ENCODE results near the gene TNNI3. TPM values are rescaled to one million over a fixed set of nuclear protein-coding genes. Genes with fewer than 3 reads are reported as not detected.

The TNNI3 gene
- total and polyA plus RNA-seq, 2 of the 4 experiments (the other 2 are of a cell fraction), result not detected

GRCh38 chr19:55193481-55193880 is 35.9 kb upstream of the TNNI3 start:
- no peak overlapping the region for H3K4ac ChIP-seq (ENCODE audit: low read depth, low read length)
- no peak overlapping the region for H3K56ac ChIP-seq (ENCODE audit: extremely low read depth, insufficient read depth, low read length)
- no peak overlapping the region for H2BK20ac ChIP-seq (ENCODE audit: low read depth, low read length)
- POLR2A ChIA-PET (ENCODE audit: unreplicated experiment), result interaction anchor here (0.7 kb wide), 1 partner anchor 11 kb away, joined by 6 read pairs; no protein-coding TSS in a partner anchor
- no peak overlapping the region for H2BK15ac ChIP-seq (ENCODE audit: low read depth, low read length)
- dilution Hi-C loops (cut with HindIII; ENCODE audit: low sequenced_read_pairs, unreplicated experiment) (no loop called here), intact Hi-C loops (cut with micrococcal nuclease) (no loop called here), in situ Hi-C loops (cut with MboI; ENCODE audit: low sequenced_read_pairs) (no loop called here)
- H3K36me3 ChIP-seq (ENCODE audit: control insufficient read depth, insufficient read depth, low read length), result no peaks in the 10 kb centered on the region
- H3K9ac ChIP-seq (ENCODE audit: low read depth, low read length), result no peak overlapping the region
- no peaks in the 10 kb centered on the region for H3K4me1 ChIP-seq (ENCODE audit: control insufficient read depth, insufficient read depth, low read length)
- H4K5ac ChIP-seq (ENCODE audit: low read depth, low read length), result no peak overlapping the region
- H3K79me1 ChIP-seq (ENCODE audit: low read depth in 1 of 2, low read length in 2 of 2), result no peaks in the 10 kb centered on the region
- H3K27ac ChIP-seq (ENCODE audit: insufficient read depth, low read length), result no peak overlapping the region
- H4K91ac ChIP-seq (ENCODE audit: insufficient read depth, low read depth, low read length), result no peak overlapping the region
- WGBS, 2 experiments (ENCODE audit: extremely low coverage in 2 of 2, insufficient read length in 1 of 2), result 56% methylated on average over 4 of the region's 12 CpGs; no CpG with 5 or more reads in 1 of the 2 experiments
- H2AFZ ChIP-seq (replicated peaks; ENCODE audit: low read length, poor library complexity), result no peak overlapping the region
- no peak overlapping the region for H2BK5ac ChIP-seq (ENCODE audit: low read depth, low read length, poor library complexity, severe bottlenecking)
- H2AK9ac ChIP-seq (replicated peaks; ENCODE audit: low read depth, low read length, poor library complexity), result no peak overlapping the region
- DNase-seq (no peak), ATAC-seq (ENCODE audit: low read depth) (no peak)
- no peak overlapping the region for H3K14ac ChIP-seq (replicated peaks; ENCODE audit: low read depth, low read length)
- H3K4me2 ChIP-seq (ENCODE audit: low read depth, low read length), result no peak overlapping the region
- CTCF ChIA-PET, result no interaction called here
- TF ChIP-seq POLR2A (IDR thresholded peaks at IDR 0.05; ENCODE audit: low read depth, low read length) (no peak), NFE2L2 (IDR thresholded peaks at IDR 0.05; ENCODE audit: low read depth, low read length) (no peak), MAFK (IDR thresholded peaks at IDR 0.05; ENCODE audit: low read depth, low read length) (no peak), SMC3 (IDR thresholded peaks at IDR 0.05; ENCODE audit: low read depth, low read length) (no peak), RFX5 (IDR thresholded peaks at IDR 0.05; ENCODE audit: low read depth, low read length) (no peak), CHD1 (IDR thresholded peaks at IDR 0.05; ENCODE audit: low read depth, low read length) (no peak), BHLHE40 (IDR thresholded peaks at IDR 0.05; ENCODE audit: low read depth, low read length) (no peak)
- H3K18ac ChIP-seq (ENCODE audit: low read depth, low read length), result no peak overlapping the region
- no peaks in the 10 kb centered on the region for H4K20me1 ChIP-seq (ENCODE audit: insufficient read depth, low read length)
- H2AK5ac ChIP-seq (ENCODE audit: low read depth, low read length), result no peak overlapping the region
- BruUV-seq (replicated peaks), result no TSS peak
- H3K9me1 ChIP-seq (ENCODE audit: insufficient read depth, low read length), result peaks cover 3% of the 10 kb centered on the region; the same call in 1 of the 2 replicates
- no peak overlapping the region for H3K4me3 ChIP-seq (ENCODE audit: insufficient read depth, low read depth, low read length)
- no peaks in the 10 kb centered on the region; the same call in 1 of the 2 replicates for H3K27me3 ChIP-seq (ENCODE audit: control insufficient read depth, insufficient read depth, low read length)
- no peak overlapping the region for H2BK120ac ChIP-seq (ENCODE audit: low read depth, low read length)
- H4K8ac ChIP-seq (ENCODE audit: low read depth in 2 of 2, low read length in 2 of 2), result no peak overlapping the region
- no peaks in the 10 kb centered on the region for H3K9me3 ChIP-seq (ENCODE audit: control insufficient read depth, insufficient read depth, low read length)
- H3K23ac ChIP-seq (ENCODE audit: low read depth, low read length), result no peak overlapping the region
